GM19099 (cell line): Measurements from ENCODE around the gene FHL5.

Source experiments
- POLR2A ChIP-seq: IDR thresholded peaks from 3 replicates; pipeline ENCODE4 v1.6.1; 2011; ENCODE audit warnings: low read depth; ENCODE audit not compliant: insufficient read length; ENCODE audit errors: extremely low read depth

The FHL5 gene

GRCh38 chr6:96562886-96563285 is at the start of gene FHL5:
Gene FHL5 (plus strand): TSS chr6:96563128. CDS start chr6:96603614, 40,486 bp downstream.
- no peak for TF ChIP-seq POLR2A

GRCh38 chr6:96520171-96521115 is 42.5 kb upstream of the FHL5 start:
- TF ChIP-seq POLR2A: no peak

GRCh38 chr6:96521306-96521643 is 41.7 kb upstream of the FHL5 start:
- TF ChIP-seq POLR2A: no peak

GRCh38 chr6:96521644-96522464 is 41.1 kb upstream of the FHL5 start, which contains the start of gene UFL1:
Gene UFL1 (plus strand): TSS chr6:96521806. CDS start chr6:96521874, 68 bp downstream.
- TF ChIP-seq POLR2A: peak; percentile 98

GRCh38 chr6:96522465-96523009 is 40.4 kb upstream of the FHL5 start:
- no peak for TF ChIP-seq POLR2A

GRCh38 chr6:96528193-96528592 is 34.7 kb upstream of the FHL5 start:
- TF ChIP-seq POLR2A: no peak

GRCh38 chr6:96532399-96532798 is 30.5 kb upstream of the FHL5 start:
- no peak for TF ChIP-seq POLR2A

GRCh38 chr6:96537726-96538125 is 25.2 kb upstream of the FHL5 start:
- TF ChIP-seq POLR2A: no peak

- TF ChIP-seq POLR2A: no peak
Measured at GRCh38 chr6:96542702-96543101, 20.2 kb upstream of the FHL5 start.

- TF ChIP-seq POLR2A: no peak
Measured at GRCh38 chr6:96545882-96546281, 17.0 kb upstream of the FHL5 start.

- TF ChIP-seq POLR2A: no peak
Measured at GRCh38 chr6:96547654-96548053, 15.3 kb upstream of the FHL5 start.

GRCh38 chr6:96554558-96554957 is 8.4 kb upstream of the FHL5 start:
- no peak for TF ChIP-seq POLR2A

- no peak for TF ChIP-seq POLR2A
Measured at GRCh38 chr6:96563853-96564252, 925 bp downstream of the FHL5 start.

GRCh38 chr6:96570053-96570452 is 7.1 kb downstream of the FHL5 start:
- no peak for TF ChIP-seq POLR2A

GRCh38 chr6:96571551-96571950 is 8.6 kb downstream of the FHL5 start:
- TF ChIP-seq POLR2A: no peak

GRCh38 chr6:96575359-96575758 is 12.4 kb downstream of the FHL5 start:
- TF ChIP-seq POLR2A: no peak

- TF ChIP-seq POLR2A: no peak
Measured at GRCh38 chr6:96576221-96576620, 13.3 kb downstream of the FHL5 start.
